Bronchial epithelial cell (primary cell): ENCODE results near the gene UGT1A6. TPM values are rescaled to one million over a fixed set of nuclear protein-coding genes. Genes with fewer than 3 reads are reported as not detected.

Experiments used
- DNase-seq: peaks from one replicate; pipeline ENCODE4 v3.0.0-alpha.2; 2010; ENCODE audit warnings: low read depth
- FAIRE-seq: peaks from 2 replicates; lab custom pipeline; 2011; peaks lifted over from hg19 to GRCh38; lab: Jason Lieb, UNC
- H3K27me3 ChIP-seq: 2 replicates; pipeline ENCODE4 v1.5.1; 2011; ENCODE audit warnings: low read length; ENCODE audit not compliant: control insufficient read depth, insufficient read depth
- H3K36me3 ChIP-seq: 2 replicates; pipeline ENCODE4 v1.5.1; 2011; ENCODE audit warnings: low read length; ENCODE audit not compliant: control insufficient read depth, insufficient read depth
- H3K4me3 ChIP-seq: 2 replicates; pipeline ENCODE4 v1.5.1; 2011; ENCODE audit warnings: mild to moderate bottlenecking, low read depth, low read length, control low read depth
- CTCF ChIP-seq: IDR thresholded peaks from 2 replicates; pipeline ENCODE4 v1.5.1; 2011; ENCODE audit warnings: mild to moderate bottlenecking, moderate library complexity, low read length, control low read depth, inconsistent platforms; ENCODE audit not compliant: insufficient read depth, severe bottlenecking
- total RNA-seq: library from RNA; depleted of rRNA; stranded (reverse); fragments of >200 nt; gene quantifications from 2 replicates; pipeline ENCODE4 v1.2.1, GENCODE V29; 2014

UGT1A6 gene
- total RNA-seq, 1 donor from 2014 or later = 12.9 TPM

DNA sequence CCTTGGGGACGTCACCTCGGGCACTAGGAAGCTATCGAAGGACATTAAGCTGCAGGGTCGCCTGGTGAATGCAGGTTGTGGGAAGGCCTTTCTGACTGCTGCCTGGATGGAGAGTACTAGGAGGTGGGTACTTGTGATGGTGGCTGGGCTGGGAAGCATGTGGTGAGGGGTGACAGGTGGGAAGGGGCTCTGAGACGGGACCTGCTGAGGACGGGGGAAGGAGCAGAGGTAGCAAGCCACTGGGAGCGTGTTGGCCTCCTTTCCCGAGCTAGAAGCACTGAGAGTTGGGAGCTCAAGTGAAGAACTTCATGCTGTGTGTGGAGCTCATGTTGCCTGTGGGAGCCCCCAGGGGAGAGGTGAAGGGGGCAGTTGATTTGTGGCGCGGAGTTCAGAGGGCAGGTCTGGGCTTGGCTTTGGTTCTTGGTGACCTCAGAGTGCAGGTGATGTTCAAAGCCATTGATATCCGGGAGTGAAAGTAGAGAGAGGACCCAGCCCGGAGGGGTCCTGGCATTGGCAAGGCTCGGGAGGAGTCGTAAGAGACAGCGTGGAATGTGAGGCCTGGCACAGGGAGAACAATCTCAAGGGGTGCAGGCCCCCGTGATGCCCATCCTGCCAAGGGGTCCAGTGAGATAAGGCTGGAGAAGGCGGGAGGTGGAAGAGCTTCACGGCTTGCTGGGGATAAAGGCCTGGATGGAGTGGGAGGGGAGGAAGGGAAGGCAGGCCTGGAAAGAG, 98.6 kb downstream of the UGT1A6 start:
- H3K36me3 ChIP-seq = no peaks in the 10 kb centered on the region
- H3K27me3 ChIP-seq = no peaks in the 10 kb centered on the region
- FAIRE-seq (no peak), DNase-seq (no peak)
- no peak overlapping the region for H3K4me3 ChIP-seq
- no peak for TF ChIP-seq CTCF

DNA sequence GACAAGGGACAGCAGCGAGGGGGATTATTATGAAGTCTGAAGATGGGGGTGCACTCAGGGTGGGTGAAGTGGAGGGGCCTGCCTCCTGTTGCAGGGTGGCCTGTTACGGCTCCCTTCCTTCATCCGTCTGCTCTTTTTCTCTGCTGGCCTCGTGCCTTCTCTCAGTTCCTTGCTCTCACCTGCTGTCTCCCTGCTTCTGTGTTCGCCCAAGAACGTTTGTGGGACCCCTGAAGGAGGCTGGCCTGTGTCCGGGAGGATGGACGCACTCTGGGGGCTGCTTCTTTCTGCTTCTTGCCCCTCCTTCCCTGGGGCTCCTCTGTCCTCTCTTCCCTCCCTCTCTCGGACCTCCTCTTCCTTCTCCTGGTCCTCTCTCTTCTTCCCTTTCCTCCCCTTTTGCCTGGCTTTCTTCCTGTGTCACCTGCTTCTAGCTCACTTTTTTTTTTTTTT, 99.2 kb downstream of the UGT1A6 start:
- Histone ChIP-seq H3K4me3 (no peak overlapping the region), H3K36me3 (no peaks in the 10 kb centered on the region), H3K27me3 (no peaks in the 10 kb centered on the region)
- no peak for TF ChIP-seq CTCF
- DNase-seq (no peak), FAIRE-seq (no peak)

GRCh38 chr2:233792720-233793119, 100.0 kb downstream of the UGT1A6 start:
- no peak for DNase-seq
- Histone ChIP-seq H3K27me3 (no peaks in the 10 kb centered on the region), H3K4me3 (no peak overlapping the region), H3K36me3 (no peaks in the 10 kb centered on the region)
- FAIRE-seq = no peak
- no peak for TF ChIP-seq CTCF

DNA sequence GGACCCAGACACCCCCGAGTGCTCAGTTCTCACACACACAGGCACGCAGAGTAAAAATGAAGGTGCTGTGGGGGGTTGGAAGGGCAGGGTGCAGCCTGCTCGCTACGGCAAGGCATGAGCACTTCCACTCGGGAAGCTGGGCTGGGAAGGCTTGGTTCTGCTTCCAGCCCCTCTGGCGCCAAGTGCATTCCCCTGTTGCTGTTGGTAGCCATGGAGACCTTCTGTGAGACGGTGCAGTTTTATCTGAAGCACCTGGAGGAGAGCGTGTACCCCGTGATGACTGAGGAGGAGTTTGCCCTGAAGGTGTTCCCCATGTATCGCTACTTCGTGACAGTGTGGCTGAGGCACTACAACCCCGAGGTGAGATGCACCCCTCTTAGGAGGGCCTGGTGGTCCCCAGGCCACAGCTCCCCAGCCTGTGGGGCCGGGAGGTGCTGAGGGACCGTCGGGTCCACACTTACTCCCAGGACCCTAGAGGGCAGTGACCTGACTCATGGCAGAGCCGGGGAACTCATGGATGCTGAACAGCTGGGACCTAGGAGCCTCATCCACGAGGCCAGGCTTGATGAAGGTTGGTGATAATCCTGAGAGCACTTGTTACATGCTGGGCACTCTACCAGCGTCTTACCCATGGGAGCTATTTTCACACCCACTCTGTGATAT, 100.9 kb downstream of the UGT1A6 start:
- DNase-seq (no peak), FAIRE-seq (no peak)
- TF ChIP-seq CTCF = no peak
- H3K4me3 ChIP-seq = no peak overlapping the region
- no peaks in the 10 kb centered on the region for H3K27me3 ChIP-seq
- H3K36me3 ChIP-seq = no peaks in the 10 kb centered on the region

DNA sequence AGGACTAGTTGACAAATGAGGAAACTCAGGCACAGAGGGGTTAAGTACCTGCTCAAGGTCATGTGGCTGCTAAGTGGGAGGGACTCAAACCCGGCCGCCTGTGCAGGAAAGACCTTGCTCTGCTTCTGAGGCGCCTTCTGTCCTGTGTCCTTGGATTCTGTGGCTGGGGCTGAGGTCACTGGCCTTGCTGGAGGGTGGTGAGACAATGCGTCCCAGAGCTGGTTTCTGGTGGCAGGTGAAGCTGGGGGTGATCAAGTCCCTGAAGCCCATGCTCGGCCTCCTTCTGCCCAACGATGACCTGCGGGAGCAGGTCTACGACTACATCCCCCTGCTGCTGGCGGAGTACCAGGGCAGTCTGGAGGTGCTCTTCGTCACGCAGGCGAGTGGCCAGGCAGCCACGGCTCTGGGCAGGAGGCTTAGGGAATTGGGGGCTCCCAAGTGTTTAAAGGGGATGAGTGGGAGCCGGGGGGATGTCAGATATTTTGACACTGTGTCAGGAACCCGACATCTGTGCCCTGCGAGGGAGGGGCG, 101.5 kb downstream of the UGT1A6 start:
- FAIRE-seq (no peak), DNase-seq (no peak)
- H3K36me3 ChIP-seq = no peaks in the 10 kb centered on the region
- no peaks in the 10 kb centered on the region for H3K27me3 ChIP-seq
- TF ChIP-seq CTCF = no peak
- no peak overlapping the region for H3K4me3 ChIP-seq
